Esophagus squamous epithelium (tissue), 4 donors: Measurements from ENCODE around the gene SMIM22.
A peak's percentile ranks its signal among the peaks of the same experiment; 100 is the strongest.

Source experiments
- POLR2A ChIP-seq, 4 donors: fragments of 450-650 bp; IDR thresholded peaks; one replicate each; pipeline ENCODE4 v1.6.1; 2017; ENCODE audit warnings: antibody characterized with exemption in 4 of 4, mild to moderate bottlenecking in 4 of 4, moderate library complexity in 3 of 4
- TF ChIP-seq, protein P1 (sequence below), 6 experiments: fragments of 450-650 bp in 4 of 6; fragments of 200-600 bp in 2 of 6; sonication (generic) in 2 of 6; IDR thresholded peaks; one replicate each; pipeline ENCODE4 v1.5.1; 2016 to 2019; ENCODE audit warnings: antibody characterized with exemption in 6 of 6, mild to moderate bottlenecking in 4 of 6, moderate library complexity in 4 of 6

DNA sequence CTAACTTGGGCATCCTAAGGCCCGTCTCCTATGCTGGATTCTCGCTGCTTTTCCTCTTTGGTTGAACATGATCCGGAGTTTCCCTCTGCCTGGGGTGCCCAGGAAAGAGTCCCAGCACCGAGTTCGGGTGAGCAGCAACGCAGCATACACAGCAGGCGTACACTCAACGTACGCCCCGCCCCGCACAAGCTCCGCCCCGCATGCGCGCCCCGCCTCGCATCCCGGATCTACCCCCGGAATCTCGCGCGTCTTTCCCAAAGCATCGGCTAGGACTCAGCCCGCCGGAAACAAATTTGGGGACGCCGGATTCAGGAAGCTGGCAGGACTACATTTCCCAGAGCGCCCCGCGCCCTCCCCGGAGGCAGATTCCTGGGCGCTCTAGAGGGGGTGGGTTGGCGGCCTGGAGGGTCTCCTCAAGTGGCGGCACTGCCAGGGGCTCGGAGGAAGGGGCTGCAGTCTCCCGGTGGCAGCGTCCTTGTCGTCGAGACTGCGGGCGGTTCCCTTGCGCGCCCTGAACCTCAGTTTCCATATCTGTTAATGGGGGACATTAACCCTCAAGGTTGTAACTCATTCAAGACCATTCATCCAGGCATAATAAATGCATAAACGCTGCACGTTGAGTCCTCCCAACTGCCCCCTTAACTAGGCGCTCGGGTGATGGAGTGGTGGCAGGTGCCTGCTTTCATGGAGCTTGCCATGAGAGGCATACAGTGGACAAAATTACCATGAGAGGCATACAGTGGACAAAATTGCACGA is 26.4 kb upstream of the SMIM22 start:
- TF ChIP-seq, protein P1, sequence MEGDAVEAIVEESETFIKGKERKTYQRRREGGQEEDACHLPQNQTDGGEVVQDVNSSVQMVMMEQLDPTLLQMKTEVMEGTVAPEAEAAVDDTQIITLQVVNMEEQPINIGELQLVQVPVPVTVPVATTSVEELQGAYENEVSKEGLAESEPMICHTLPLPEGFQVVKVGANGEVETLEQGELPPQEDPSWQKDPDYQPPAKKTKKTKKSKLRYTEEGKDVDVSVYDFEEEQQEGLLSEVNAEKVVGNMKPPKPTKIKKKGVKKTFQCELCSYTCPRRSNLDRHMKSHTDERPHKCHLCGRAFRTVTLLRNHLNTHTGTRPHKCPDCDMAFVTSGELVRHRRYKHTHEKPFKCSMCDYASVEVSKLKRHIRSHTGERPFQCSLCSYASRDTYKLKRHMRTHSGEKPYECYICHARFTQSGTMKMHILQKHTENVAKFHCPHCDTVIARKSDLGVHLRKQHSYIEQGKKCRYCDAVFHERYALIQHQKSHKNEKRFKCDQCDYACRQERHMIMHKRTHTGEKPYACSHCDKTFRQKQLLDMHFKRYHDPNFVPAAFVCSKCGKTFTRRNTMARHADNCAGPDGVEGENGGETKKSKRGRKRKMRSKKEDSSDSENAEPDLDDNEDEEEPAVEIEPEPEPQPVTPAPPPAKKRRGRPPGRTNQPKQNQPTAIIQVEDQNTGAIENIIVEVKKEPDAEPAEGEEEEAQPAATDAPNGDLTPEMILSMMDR (IDR thresholded peaks at IDR 0.05): no peak
- peak in 3 of 4 donors; percentile 39 to 83 (median 40) for TF ChIP-seq POLR2A (IDR thresholded peaks at IDR 0.05)
